SU-DHL-6 (cell line): ENCODE data around the gene ABCG1.

ENCODE experiments used
- H2AFZ ChIP-seq: fragments of 200-600 bp; sonication (generic); 2 replicates; pipeline ENCODE4 v1.6.1; 2014; ENCODE audit warnings: low read depth, mild to moderate bottlenecking, moderate library complexity, mixed read lengths, antibody characterized with exemption, low read length; ENCODE audit not compliant: severe bottlenecking
- H3F3A ChIP-seq: fragments of 200-600 bp; shearing (Covaris generic); 2 replicates; pipeline ENCODE4 v1.6.0; 2016; ENCODE audit warnings: antibody characterized with exemption, mild to moderate bottlenecking; ENCODE audit not compliant: insufficient read depth
- H3K27ac ChIP-seq: fragments of 200-600 bp; sonication (generic); 2 replicates; pipeline ENCODE4 v1.5.1; 2016; ENCODE audit warnings: low read depth, mild to moderate bottlenecking, low read length, moderate library complexity, mixed read lengths
- H3K27me3 ChIP-seq: fragments of 200-600 bp; sonication (generic), shearing (Covaris generic); 2 replicates; pipeline ENCODE4 v1.6.0; 2014; ENCODE audit warnings: mild to moderate bottlenecking, low read length
- H3K36me3 ChIP-seq: fragments of 200-600 bp; sonication (generic); 2 replicates; pipeline ENCODE4 v1.6.1; 2014; ENCODE audit warnings: mild to moderate bottlenecking, low read length, mixed read lengths
- H3K4me2 ChIP-seq: fragments of 300-600, 200-600 bp; shearing (Covaris generic), sonication (generic); 2 replicates; pipeline ENCODE4 v1.6.0; 2014; ENCODE audit warnings: low read length, low read depth, mild to moderate bottlenecking; ENCODE audit not compliant: poor library complexity, severe bottlenecking
- H3K4me3 ChIP-seq: fragments of 200-600 bp; sonication (generic); 2 replicates; pipeline ENCODE4 v1.5.1; 2014; ENCODE audit warnings: antibody characterized with exemption, low read length, mild to moderate bottlenecking, mixed read lengths; ENCODE audit not compliant: insufficient read depth, poor library complexity, severe bottlenecking
- H3K79me2 ChIP-seq: fragments of 200-600 bp; sonication (generic); 2 replicates; pipeline ENCODE4 v1.6.1; 2014; ENCODE audit warnings: mild to moderate bottlenecking, low read length, moderate library complexity; ENCODE audit not compliant: insufficient read depth
- H3K9ac ChIP-seq: fragments of 200-600 bp; sonication (generic); 2 replicates; pipeline ENCODE4 v1.7.0; 2014; ENCODE audit warnings: mild to moderate bottlenecking, low read length
- H3K9me2 ChIP-seq: fragments of 200-600 bp; sonication (generic); replicated peaks from 2 replicates; pipeline ENCODE4 v1.6.1; 2014; ENCODE audit warnings: low read length; ENCODE audit not compliant: insufficient read depth
- H3K9me3 ChIP-seq: fragments of 200-600 bp; sonication (generic); 2 replicates; pipeline ENCODE4 v1.6.1; 2014; ENCODE audit warnings: low read length, mixed read lengths; ENCODE audit not compliant: insufficient read depth
- H4K20me1 ChIP-seq: fragments of 200-600 bp; sonication (generic); 2 replicates; pipeline ENCODE4 v1.6.1; 2014; ENCODE audit warnings: low read depth, mild to moderate bottlenecking, antibody characterized with exemption, low read length, moderate library complexity, mixed read lengths
- CTCF ChIP-seq: fragments of 200-600 bp; sonication (generic); IDR thresholded peaks from one replicate; pipeline ENCODE4 v1.5.1; 2017; ENCODE audit warnings: antibody characterized with exemption, mild to moderate bottlenecking, low read length, moderate library complexity; ENCODE audit not compliant: insufficient read depth, poor library complexity, severe bottlenecking
- EZH2phosphoT487 ChIP-seq: fragments of 200-600 bp; sonication (generic), shearing (Covaris generic); conservative IDR thresholded peaks from 2 replicates; pipeline ENCODE4 v1.6.1; 2018; ENCODE audit warnings: mild to moderate bottlenecking, antibody characterized with exemption, low read length, moderate library complexity, mixed read lengths

The ABCG1 gene

GRCh38 chr21:42304556-42305454 is 85.9 kb downstream of the ABCG1 start:
- H4K20me1 ChIP-seq, result no peaks in the 10 kb centered on the region
- no peak for TF ChIP-seq EZH2phosphoT487
- TF ChIP-seq CTCF, result no peak
- H3K36me3 ChIP-seq, result no peaks in the 10 kb centered on the region
- H3K79me2 ChIP-seq, result no peaks in the 10 kb centered on the region
- no peak overlapping the region for H2AFZ ChIP-seq
- H3K27ac ChIP-seq, result no peak overlapping the region
- H3K4me3 ChIP-seq, result no peak overlapping the region
- H3K27me3 ChIP-seq, result no peaks in the 10 kb centered on the region
- H3K4me2 ChIP-seq, result no peak overlapping the region
- no peaks in the 10 kb centered on the region for H3K9me3 ChIP-seq
- no peak overlapping the region for H3K9ac ChIP-seq
- no peaks in the 10 kb centered on the region for H3F3A ChIP-seq
- no peaks in the 10 kb centered on the region for H3K9me2 ChIP-seq

GRCh38 chr21:42305707-42306147 is 86.8 kb downstream of the ABCG1 start:
- Histone ChIP-seq H3K79me2 (no peaks in the 10 kb centered on the region), H2AFZ (no peak overlapping the region), H3K27me3 (no peaks in the 10 kb centered on the region), H3K4me3 (no peak overlapping the region), H3K36me3 (no peaks in the 10 kb centered on the region), H3K9ac (no peak overlapping the region), H3F3A (no peaks in the 10 kb centered on the region), H3K27ac (no peak overlapping the region), H3K9me3 (no peaks in the 10 kb centered on the region), H4K20me1 (no peaks in the 10 kb centered on the region), H3K9me2 (no peaks in the 10 kb centered on the region), H3K4me2 (no peak overlapping the region)
- TF ChIP-seq CTCF (no peak), EZH2phosphoT487 (no peak)

GRCh38 chr21:42306366-42307035 is 87.6 kb downstream of the ABCG1 start:
- no peak overlapping the region for H3K9ac ChIP-seq

More at GRCh38 chr21:42306366-42307035, 87.6 kb downstream of the ABCG1 start:
- TF ChIP-seq CTCF (no peak), EZH2phosphoT487 (no peak)
- Histone ChIP-seq H3K27ac (no peak overlapping the region), H3K4me3 (no peak overlapping the region), H3K79me2 (no peaks in the 10 kb centered on the region), H4K20me1 (no peaks in the 10 kb centered on the region), H3K27me3 (no peaks in the 10 kb centered on the region), H3K4me2 (no peak overlapping the region), H3K9me3 (no peaks in the 10 kb centered on the region), H3K36me3 (no peaks in the 10 kb centered on the region), H3F3A (no peaks in the 10 kb centered on the region), H2AFZ (no peak overlapping the region), H3K9me2 (no peaks in the 10 kb centered on the region)
